G401.6 (cell line): ENCODE results near the gene ARHGAP11A.

Experiments used
- FAIRE-seq: peaks from 2 replicates; lab custom pipeline; 2012; peaks lifted over from hg19 to GRCh38; lab: Jason Lieb, UNC

ARHGAP11A gene

DNA sequence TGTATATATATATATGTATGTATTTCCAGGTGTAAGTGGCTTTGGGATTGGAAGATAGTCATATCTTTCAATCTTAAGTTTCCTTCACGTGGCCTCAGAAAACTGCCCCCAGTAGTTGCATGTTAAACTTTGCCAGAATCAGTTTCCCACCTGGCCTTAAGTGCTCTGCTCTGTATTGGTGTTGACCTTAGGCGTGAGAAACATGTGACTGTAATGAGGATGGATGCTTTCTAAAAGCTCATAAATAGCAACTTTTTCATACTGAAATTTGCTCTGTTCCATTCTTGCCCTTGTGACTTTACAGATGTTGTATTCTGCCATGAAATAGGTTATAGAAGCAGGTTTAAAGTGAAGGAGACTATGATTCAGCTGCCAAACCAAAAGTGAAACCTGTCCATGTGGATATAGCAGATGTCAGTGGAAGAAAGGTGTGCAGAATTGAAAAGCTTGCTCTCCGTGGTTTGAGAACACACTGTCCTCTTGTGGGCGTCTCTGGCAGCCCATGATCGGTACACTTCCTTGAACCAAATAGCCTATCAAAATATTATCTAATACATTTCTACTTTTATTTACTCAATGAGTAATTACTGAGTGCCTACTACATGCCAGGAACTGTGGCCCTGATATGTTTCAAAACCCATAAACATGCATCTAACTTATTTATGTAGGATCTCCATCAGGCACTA is 42.0 kb downstream of the ARHGAP11A start:
- no peak for FAIRE-seq

DNA sequence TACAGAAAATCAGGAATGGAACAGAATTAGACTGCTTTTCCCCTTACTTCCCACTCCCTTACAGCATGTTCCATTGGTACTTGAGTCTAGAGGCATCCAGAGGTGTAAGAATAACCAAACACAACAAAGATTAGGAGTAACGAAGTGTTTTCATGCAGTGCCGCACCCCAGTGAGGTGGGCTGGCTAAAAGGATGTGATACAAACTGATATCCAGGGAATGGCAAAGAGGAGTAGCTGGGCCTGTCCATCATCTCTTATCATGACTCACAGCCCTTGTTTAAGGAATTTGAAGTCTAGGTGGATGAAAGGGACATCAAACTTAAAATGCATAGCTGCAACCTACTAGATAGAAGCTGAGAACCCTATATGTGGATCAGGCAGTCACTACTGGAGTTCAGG is 42.6 kb downstream of the ARHGAP11A start:
- FAIRE-seq, result no peak

DNA sequence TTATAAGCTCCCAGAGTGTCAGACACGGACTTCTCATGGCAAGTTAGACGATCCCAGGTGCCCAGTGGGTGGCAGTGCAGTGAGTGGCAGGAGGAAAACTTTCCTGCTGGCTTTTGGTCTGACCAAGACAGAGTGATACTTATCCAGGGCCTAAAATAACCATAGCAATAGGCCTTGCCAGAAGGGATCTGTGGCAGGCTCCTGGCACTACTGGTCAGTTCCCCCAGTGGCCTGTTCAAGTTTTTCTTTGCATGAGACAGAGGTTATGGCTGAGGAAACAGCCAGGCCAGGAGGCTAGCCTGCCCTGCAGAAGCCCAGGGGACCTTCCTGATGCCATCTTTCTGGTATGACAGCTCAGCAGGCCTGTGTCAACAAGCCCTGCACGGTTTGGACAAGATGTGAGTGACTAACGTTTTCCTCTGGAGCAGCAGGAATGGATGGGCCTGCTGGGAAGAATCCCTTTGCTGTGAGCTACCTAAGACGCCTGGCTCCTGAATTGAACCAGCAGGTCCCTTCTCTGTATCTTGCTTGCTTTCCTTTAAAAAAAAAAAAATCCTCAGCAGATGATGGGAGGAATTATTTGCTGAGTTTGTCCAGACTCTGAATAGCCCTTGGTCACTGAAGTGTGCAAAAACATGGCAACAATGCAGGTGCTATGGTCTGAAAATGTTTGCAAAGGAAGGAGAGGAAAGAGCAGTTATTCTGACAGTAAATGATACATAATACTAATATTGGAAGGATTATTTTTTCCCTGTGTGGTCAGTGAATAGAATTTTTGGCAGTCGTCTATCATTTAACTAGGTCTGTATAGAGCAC is 44.2 kb downstream of the ARHGAP11A start:
- no peak for FAIRE-seq

DNA sequence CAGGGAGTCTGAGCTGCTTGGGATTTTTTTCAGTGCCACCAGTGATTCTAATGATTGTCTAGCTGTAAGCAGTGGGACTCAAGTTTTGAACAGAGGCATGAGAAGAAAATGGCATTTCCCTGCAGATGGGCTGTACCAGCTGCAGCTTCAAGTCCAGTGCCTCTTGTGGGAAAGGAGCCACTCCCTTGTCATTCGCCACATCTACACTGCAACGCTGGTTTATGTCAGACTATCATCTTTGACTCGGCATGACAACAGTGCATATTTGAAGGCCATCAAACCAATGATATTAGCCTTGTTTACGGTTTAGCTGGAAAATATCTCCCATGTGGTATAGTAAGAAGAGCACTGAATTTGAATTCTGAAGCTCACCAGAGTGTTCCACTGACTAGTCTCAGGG is 48.4 kb downstream of the ARHGAP11A start:
- no peak for FAIRE-seq

DNA sequence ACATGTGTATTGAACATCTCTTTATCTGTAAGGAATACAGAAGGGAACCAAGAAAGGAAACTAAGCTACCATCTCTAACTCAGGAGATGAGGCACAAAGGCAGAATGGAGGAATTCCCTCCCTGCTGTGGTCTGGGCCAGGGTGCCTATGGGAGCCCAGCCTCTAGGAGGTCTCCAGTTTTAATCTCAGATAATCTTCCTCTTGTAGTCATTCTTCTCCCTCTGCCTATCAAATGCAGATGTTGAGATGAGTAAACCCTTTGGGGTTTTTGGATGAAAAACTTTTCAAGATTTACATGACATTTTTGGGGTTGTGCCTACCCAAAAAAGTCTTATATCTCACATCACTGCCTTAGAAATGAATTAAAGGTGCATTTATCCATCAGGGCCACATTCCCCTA is 49.5 kb downstream of the ARHGAP11A start:
- no peak for FAIRE-seq

DNA sequence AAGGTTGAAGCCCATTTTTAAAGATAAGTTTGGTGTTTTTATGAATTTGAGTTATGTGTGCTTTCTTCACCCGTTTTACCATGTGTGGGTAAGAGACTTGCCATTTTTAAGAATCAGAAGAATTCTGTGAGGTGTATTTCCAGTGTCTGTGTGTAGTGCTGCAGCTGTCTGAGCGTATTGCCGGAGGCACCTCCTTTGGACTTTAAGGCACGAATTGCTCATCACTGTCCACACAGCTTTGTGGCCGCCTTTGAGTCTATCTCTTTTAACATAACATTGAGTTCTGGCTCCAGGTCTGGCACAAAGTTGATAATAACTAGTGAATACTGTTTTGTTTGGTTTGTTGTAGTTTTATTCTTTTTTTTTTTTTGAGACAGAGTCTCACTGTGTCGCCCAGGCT is 52.0 kb downstream of the ARHGAP11A start:
- no peak for FAIRE-seq

DNA sequence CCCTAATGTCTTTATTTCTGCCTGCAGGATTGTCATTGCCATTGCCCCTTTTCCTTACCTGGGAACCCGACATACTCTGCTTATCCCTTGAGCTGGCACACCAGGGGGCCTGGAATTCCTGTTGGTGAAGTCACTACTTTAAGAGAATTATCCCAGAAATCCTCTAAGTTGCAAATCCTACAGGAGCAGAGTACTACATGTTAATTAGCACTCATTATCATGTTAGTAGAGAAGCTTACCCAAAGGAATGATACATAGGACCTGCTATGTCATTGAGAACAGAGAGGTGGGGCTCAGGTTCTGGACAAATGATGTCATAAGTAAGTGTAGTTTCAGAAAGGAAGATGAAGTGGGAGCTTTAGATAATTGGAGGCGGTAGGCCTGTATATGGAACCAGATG is 53.6 kb downstream of the ARHGAP11A start:
- no peak for FAIRE-seq

DNA sequence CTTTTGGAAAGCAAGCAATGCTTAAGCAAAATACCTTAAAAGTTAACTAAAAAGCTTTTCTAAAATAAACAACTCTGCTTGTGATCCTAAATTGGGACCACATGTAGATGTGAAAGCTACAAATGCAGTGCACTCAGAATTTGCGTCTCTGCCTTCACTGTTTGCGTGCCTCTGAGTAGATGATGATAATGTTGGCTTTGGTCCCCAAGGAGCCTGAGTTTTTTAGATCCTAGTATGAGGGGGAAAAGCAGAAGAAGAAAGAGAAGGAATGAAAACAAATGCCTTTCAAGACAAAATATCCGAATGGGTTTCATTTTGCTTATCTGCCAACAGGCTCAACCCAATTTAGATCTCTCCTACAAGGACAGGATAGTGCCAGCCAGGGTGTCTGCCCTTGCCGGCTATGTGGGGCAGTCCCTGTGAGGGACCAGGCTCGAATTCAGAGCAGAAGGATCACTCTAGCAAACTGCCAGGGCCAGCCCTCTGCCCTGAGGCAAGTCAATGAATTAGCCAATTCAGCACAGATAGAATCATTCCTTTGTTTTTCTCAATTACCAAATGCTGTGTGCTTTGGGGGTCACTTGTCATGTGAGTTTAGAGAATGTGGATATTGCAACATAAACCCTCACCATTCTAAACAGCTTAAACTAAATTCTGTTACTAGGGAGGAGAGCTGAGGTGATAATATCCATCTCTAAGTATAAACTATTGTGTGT is 54.8 kb downstream of the ARHGAP11A start:
- no peak for FAIRE-seq

DNA sequence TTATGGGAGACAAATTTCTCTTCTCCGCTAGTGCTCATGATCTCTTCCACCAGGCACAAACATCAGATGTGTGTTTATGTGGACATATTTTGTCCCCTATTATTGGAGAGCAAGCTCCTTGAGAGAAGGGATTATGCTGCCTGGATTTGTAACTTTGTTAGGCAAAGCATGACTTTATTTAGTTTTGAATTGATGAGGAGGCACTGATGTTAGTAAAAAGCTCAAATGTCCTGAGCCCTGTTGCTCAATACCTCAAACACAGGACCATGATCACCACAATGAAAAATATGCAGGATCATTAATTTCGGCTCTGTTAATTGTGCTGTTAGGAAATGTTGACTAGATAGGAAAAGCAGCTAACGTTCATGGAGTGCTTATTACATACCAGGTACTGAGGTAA is 55.3 kb downstream of the ARHGAP11A start:
- no peak for FAIRE-seq

DNA sequence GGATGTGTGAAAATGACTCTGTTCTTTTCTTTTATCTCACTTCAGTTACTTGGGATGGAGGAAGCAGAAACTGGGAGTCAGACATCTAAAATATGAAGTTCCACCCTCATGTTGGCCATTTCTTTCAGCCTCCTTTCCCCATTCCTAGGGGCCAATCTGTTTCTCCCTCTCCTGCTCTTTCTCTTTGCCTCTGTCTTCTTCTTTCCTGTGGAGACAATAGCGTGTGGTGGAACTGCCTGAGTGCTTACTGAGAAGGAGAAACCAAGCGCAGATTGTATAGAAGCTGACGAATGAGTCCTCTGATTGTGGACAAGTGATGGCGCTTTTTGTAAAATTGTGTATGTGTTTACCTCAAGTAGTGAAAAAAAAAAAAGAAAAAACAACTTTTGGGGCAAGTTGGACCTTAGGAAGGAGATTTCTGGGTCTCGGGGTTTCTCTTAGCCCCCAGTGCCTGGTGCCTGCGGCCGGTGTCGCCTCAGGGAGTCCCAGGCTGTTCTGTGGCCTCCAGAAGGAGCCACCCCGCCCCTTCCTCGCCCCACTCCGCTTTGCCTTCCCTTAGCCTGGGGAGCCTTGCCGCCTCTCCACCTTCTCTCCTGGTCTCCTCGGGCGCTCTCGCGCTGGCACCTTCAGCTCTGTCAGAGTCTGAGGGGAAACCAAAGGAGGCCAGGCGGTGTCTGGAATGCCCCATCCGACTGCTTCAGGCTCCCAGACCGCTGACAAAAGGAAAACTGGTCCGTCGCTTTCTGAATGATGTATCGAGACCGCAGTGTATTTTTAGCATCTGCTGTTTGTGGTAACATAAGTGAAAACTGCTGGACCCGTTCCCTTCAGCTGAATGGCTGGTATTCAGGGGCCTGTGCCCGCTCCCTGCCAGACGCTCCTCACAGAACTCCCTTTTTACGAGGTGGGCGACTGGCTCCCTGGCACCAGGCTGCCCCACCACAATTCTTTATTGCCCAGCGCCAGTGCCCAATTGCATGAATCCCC is 56.3 kb downstream of the ARHGAP11A start:
- no peak for FAIRE-seq

DNA sequence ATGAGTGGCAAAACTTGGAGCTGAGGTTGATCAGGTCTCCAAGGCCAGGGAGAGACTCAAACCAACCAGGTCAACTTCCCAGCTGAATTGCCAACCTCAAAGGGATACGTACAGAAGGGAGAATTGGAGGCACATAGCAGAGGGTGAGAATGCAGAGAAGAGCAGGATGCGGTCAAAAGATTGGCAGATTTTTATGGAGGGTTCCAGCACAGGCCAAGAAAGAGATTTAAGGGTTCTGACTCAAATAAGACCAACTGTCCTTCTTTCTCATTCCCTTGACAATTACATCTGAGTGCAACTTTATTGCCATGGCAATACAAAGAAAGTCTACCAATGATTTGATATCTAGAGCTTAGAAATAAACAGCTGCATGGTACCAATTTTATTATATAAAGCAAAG is 59.4 kb downstream of the ARHGAP11A start:
- no peak for FAIRE-seq

DNA sequence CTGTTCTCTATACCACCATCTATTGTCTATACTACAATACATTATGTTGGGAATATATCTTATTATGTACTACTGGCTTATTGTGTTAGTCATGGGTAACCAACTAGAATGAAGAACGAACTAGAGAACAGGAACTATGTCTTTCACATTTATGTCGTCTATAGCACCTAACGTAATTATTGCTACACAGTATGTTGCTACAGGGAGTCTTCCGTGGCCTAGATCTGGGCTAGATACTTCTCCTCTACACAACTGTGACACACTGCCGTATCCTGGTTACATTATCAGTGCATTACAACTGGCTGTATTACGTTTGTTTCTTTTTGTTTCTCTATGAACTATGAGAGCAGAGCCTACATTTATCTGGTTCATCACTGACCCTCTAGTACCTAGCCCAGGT is 60.2 kb downstream of the ARHGAP11A start:
- FAIRE-seq, result no peak

DNA sequence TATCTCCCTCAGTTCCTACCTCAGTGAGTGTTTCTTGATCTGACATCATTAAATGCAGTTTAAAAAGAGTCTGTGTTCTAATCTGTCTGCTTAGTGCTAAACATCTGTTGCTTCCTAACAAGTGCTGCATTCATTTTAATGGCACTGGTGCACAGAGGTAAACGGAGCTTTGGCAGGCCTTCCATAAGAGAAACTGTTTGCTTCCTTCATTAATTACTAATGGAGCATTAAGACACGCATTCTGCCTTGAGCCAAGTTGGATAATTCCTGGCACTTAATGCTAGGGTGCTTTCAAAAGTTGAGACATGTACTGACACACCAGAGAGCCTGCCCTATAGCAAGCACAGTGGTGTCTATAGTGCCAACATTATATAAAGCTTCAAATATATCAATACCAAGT is 60.9 kb downstream of the ARHGAP11A start:
- no peak for FAIRE-seq

DNA sequence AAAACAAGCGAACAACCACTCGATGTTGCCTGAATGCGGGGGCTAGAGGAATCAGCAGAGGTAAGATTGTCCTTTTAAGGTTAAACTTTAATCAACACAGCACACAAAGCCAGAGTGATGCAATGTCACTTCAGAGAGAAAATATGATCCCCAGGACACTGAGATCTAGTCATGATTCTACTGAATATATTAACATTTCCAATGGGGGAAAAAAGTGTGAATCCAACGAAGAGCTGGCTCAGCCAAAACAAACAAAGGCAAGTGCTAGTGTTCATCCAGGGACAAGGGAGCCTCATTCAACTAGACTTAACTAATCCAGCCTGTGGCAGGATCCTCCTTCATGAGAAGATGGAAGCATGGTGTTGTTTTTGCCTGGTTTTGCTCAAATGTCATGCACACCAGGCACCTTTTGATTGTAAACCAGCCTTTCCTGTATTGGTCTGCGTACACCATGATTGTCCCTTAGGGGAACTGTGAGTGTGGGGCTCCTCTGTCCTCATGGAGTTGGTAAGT is 62.0 kb downstream of the ARHGAP11A start:
- no peak for FAIRE-seq

DNA sequence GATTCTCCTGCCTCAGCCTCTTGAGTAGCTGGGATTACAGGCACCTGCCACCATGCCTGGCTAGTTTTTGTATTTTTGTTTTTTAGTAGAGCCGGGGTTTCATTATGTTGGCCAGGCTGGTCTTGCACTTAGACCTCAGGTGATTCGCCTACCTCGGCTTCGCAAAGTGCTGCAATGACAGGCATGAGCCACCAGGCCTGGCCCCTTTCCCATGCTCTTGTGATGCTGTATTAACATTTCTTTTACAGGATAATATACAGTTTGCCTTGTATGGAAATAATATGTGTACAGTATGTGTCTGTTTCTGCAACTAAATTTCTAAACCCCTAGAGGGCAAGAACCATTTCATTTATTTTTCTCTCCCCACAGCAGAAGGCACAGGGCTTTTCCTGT is 64.0 kb downstream of the ARHGAP11A start:
- FAIRE-seq, result no peak

DNA sequence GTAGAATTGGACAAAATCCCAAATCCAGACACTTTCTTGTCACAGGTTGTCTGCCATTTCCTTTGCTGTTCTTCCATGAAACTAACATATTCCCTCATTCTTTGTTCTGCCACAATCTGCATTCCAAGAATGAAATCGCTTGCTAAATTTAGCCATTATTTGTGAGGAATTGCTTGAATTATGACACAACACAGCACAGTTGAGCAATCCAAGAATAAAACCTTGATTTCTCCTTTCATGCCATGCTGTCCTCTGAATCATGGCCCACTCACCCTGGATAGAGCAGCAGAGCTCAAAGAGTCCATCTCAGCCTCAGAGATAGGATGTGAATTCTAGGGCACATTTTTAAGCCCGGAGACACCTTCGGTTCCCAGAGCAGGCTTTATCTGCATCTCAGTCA is 67.3 kb downstream of the ARHGAP11A start:
- FAIRE-seq, result no peak

DNA sequence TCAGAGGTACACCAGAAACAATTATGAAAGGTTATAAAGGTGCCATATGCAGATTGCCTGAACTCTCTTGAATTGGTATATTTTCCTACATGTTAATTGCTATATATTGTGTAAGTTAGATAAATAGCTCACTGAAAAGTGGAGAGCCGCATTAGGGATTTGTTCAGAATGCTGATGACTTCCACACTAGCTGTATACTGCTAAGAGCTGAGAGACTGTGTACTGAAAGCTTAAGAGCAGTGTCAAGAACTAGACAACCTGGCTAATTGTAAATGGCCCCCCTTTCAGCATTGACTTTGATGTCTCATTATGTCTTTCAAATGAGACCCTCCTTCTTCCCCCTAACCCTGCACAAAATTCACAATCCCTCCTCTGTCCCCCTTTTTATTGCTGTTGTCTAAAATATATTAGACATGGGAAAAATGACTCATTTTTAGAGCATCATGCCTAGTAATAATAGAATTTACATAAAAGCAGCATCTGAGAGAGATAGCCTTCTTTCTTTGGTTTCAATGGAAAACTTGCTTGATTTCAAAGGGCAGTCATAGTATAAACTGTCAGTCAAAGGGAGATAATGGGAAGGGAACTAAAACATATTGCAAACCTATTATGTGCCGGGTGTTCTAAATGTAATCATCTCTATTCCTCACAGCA is 67.8 kb downstream of the ARHGAP11A start:
- FAIRE-seq, result no peak

DNA sequence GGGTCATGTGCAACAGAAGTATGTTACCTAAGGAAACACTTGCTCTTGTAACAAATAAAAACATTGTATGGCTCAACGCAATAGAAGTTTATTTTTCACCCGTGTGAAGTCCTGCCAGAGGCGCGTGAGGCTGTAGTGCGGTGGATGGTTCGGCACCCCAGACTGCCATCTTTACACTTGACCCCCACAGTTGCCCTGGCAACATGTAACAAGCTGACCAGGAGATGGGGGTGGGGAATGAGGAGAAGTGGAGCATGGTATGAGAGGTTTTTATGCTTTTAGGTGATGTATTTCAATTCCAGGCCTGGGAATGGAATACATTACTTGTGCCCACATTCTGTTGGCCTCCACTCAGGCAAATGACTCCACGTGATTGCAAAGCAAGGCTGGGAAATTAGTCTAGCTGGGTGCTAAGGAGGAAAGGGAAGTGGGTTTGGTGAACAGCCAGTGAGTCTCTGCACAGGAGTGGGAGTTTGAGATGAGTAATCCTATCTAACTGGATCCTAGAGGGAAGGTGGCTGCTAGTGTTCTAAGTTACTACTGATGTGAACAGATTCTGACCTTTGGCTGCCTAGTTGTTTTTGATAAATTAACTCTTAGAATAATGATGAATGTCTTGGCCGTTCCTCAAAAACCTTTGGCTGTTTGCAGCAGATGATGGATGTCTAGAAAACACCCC is 68.7 kb downstream of the ARHGAP11A start:
- no peak for FAIRE-seq

DNA sequence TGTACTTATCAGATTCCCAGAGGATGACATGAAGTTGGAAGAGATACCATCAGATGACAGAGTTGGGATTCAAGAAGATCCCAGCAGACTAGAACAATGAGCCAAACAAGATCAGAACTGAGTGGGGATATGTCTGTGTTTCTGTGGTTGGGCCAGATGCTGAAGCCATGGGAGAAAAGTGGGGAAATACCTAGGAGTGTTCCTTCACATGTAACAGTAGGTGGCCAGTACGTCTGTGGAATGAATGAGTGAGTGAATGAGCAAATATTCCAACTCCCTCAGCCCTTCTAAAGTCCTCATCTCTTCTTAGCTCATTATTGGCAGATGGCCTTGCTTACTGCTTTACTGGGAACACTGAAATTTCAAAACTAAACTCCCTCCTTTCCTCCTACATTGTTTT is 70.3 kb downstream of the ARHGAP11A start:
- FAIRE-seq, result no peak

DNA sequence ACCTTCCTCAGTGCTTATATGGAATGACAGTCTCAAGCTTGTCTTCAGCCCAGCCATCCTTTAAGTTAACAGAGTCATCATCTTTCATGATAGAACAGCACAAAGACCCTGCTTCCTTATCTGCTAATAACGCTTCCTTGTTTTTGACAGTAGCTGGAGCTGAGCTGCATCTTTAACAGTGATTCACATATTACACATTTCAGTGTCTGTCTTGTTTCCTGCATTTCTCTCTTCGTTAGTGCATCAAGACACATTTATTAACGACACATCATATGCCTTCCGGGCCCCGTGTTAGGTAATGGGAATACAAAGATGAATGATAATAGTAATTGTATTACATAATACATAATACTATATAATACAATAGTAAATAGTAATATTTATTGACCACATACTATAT is 72.3 kb downstream of the ARHGAP11A start:
- FAIRE-seq, result no peak

DNA sequence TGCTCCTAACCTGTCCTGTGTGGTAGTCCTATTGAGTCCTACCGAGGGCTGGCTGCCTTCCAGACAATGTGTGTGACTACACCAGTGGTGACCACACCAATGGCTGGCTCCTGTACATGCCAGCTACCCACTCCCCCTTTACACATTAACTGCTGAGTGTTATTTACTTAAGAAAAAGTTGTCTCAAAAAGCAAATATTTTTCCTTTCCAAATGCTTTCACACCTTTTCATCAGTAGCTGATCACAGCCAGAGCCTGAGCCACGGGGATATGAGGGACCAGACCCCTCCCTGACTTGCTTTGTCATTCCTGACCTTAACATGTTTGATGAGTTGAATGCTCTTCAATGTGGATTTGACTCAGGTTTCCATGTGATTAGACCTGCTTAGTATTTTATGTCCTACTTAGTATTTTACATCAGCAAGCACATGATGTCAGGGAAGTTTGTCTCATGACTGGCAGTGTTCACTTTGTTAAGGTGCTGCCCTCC is 72.9 kb downstream of the ARHGAP11A start:
- FAIRE-seq, result no peak
